Raji (cell line): ENCODE data around the gene CHAC1.

Experiments
- POLR2A ChIP-seq: IDR thresholded peaks from 2 replicates; pipeline ENCODE4 v1.6.1; 2011; ENCODE audit warnings: low read depth, low read length, control low read depth; ENCODE audit not compliant: insufficient read depth

The CHAC1 gene

GRCh38 chr15:40956541-40956982 is 3.3 kb downstream of the CHAC1 start:
- no peak for TF ChIP-seq POLR2A

DNA sequence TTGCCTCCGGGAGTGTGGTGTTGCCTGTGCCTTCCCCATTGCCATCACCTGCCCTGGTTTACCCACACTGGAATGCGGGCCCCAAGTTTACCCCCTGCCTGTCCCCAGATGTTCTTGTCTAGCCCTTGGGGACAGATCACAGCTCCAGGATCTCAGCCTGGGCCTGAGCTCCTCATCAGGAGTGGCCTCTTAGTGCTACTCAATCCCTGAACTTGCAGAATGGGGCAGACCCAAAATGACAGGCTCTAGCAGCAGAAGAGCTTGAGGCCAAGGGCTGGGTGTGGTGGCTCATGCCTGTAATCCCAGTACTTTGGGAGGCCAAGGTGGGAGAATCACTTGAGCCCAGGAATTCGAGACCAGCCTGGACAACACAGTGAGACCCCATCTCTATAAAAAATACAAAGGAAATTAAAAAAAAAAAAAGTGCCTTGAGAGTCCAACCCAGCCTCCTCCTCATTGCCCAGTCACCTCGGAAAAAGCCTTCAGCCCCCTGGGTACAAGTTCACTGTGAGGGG is 3.8 kb downstream of the CHAC1 start:
- no peak for TF ChIP-seq POLR2A

DNA sequence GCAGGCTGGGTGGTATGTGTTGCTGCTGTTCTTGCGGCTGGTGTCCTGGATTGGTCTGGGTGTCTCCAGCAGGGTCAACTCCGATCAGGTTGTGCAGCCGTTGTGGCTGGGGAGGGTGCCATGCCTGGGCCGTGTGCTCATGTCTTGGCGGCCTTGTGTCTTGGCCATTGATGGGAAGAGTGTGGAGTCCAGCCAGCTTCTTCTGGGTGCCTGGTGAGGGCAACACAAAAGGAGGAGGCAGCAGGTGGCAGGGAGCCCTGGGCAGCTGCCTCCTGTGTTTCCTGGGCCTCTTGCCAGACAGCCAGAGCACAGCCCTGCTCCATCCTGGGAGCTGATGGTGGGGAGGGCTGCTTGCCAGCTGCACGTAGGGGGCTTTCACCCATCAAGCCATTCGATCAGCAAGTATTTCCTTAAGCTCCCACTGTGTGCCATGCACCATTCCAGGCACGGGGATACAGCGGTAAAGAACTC is 4.3 kb downstream of the CHAC1 start:
- TF ChIP-seq POLR2A: no peak

DNA sequence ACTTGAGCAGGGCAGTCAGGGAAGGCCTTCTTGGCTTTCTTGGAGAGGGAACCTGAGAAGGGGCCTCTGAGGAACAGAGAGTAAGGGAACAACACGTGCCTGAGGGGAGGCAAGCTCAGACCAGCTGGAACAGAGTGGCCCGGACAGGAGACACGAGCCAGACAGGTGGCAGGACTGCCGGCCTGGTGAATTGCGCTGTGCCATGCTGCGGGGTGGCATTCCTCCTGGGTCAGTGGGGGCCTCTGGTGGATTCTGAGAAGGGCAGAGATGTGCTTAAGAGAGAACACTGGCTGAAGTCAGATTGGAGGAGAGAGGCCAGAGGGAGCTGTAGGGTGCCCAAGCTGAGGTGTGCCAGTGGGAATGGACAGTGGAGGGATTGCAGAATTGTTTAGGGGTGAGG is 4.9 kb downstream of the CHAC1 start:
- TF ChIP-seq POLR2A: no peak

GRCh38 chr15:40958723-40959122 is 5.5 kb downstream of the CHAC1 start:
- 0 out of 2 replicates have a peak, but pooled peaks have one; percentile 15 for TF ChIP-seq POLR2A

DNA sequence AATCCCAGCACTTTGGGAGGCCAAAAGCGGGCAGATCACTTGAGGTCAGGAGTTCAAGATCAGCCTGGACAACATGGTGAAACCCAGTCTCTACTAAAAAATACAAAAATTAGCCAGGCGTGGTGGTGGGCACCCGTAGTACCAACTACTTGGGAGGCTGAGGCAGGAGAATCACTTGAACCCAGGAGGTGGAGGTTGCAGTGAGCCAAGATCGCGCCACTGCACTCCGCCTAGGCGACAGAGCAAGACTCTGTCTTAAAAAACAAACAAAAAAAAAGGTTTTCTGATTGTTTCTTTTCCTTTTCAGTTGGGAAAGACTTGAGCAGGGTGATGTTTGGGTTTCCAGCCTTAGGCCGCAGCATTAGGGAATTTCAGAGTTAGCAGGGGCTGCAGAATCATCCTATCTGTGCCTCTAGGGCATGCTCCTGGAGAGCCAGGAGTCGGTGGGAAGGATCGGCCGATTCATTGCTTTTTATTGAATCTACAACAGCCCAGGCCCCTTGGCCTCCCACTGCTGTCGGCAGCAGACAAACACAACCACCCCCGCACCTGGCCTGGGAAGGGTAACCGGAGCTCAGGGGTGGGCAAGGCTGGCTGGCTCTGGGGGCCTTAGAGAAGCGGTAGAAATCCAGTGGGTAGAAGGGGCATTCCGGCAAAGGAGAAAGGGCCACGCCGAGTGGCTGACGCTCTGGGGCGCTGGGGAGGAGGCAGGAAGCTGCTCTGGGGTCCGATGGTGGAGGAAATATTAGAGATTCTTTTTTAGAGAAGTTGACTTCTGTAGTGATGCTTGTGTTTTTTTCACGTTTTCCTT is 6.3 kb downstream of the CHAC1 start:
- no peak for TF ChIP-seq POLR2A

GRCh38 chr15:40960151-40960885 is 7.0 kb downstream of the CHAC1 start:
- TF ChIP-seq POLR2A: no peak

DNA sequence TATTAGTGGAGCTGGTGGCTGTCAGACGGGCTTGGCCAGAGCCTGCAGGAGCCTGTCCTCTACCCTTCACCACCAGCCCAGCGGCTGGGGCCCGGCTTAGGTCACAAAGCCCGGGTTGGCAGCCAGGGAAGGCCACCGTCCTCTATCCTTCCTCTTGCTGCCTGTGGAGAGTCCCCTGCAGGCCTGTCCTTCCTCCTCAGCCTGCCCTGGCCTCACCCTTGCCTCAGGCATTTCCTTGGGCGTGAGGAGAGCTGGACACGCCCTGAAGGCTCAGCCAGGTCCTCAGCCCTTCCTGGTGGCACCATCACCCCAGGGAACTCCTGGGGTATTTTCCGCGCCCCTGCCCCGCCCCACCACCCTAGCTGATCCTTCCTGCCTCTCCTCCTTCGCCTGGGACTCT is 7.7 kb downstream of the CHAC1 start:
- no peak for TF ChIP-seq POLR2A

GRCh38 chr15:40963201-40963600 is 9.9 kb downstream of the CHAC1 start:
- no peak for TF ChIP-seq POLR2A

- no peak for TF ChIP-seq POLR2A
Observed at GRCh38 chr15:40964006-40964405, 10.7 kb downstream of the CHAC1 start.

DNA sequence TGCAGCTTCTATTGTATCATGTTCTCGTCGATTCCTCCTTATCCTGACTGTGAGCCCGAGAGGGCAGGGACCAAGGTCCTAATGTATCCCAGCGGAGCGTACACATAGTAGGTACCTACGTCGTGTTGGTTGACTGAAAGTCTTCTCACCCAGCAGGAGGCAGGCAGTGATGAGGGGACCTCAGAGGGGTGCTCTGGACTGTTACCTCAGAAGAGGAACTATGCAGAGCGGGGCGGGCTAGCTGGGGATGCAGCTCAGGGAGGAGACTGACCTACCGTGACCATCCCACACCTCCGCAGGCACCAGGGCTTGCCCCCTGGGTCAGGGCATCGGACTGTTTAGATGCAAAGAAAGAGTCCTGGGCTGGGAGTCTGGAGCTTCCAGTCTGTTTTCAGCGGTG is 11.4 kb downstream of the CHAC1 start:
- TF ChIP-seq POLR2A: no peak

DNA sequence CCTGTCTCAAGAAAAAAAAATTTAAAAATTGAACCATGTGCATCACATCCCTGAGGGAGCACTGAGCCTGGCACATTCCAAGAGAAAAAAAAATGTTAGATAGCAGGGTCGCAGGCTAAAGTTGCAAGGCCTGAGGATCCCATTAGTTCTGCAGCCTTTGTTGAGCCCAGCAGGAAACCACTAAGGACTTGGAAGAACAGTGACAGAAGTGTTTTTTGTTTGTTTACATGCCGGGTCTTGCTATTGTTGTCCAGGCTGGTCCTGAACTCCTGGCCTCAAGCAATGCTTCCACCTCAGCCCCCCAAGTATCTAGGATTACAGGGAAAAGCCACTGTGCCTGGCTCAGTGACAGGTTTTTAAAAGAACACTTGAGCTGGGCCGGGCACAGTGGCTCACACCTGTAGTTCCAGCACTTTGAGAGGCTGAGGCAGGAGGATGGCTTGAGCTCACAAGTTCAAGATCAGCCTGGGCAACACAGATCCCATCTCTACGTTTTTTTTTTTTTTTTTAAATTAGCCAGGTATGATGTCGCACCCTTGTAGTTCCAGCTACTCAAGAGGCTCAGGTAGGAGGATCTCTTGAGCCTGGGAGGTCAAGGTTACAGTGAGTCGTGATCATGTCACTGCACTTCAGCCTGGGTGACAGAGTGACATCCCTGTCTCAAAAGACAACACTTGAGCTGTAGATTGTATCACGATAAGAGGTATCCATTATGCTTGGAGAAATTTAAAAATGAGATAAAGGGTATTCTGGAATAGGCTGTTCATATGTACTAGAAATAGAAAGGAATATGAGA is 15.2 kb downstream of the CHAC1 start:
- TF ChIP-seq POLR2A: no peak

DNA sequence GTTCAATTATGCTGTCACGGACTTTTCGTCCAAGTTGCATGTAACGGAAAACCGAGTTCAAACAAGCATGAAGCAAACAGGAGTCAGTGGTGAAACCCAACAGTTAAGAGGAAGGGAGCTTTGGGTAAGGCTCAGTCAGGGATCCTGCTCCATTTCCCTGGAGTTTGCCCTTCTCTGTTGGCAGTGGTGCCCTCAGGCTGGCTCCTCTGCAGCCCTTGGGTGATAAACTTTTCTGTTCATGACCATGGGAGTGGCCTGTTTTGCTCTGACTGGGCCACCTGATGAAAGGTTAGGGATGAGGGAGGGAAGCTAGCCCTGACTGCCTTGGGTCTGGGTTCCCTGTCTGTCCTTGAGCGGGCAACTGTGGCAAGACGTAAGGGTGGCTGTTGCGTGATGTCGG is 16.1 kb downstream of the CHAC1 start:
- no peak for TF ChIP-seq POLR2A

- TF ChIP-seq POLR2A: no peak
Observed at GRCh38 chr15:40974879-40975278, 21.6 kb downstream of the CHAC1 start.

DNA sequence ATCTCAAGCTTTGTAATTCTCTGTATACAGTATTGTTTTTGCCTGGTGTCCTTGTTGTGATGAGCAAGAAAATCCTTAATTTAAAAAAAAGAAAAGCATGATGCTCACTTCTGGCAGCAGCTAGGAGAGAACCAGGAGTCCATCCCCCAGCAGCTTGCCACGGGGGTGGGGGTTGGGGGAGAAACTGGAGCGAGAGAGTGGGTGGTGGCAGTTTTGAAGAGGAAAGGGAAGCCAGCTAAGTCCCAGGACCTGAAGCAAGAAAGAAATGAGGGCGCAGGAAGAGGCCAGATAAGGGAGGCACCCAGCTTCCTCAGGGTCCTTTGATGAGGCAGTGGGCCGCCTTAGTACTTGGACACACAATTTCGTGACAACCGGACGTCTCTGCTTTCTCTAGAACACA is 23.5 kb downstream of the CHAC1 start:
- no peak for TF ChIP-seq POLR2A
